ENCODE results near the gene LAMC3. TPM values are rescaled to one million over a fixed set of nuclear protein-coding genes. Genes with fewer than 3 reads are reported as not detected.

The LAMC3 gene
- total RNA-seq, 2 experiments from 2014 or later: 0.66 to 1.7 TPM

DNA sequence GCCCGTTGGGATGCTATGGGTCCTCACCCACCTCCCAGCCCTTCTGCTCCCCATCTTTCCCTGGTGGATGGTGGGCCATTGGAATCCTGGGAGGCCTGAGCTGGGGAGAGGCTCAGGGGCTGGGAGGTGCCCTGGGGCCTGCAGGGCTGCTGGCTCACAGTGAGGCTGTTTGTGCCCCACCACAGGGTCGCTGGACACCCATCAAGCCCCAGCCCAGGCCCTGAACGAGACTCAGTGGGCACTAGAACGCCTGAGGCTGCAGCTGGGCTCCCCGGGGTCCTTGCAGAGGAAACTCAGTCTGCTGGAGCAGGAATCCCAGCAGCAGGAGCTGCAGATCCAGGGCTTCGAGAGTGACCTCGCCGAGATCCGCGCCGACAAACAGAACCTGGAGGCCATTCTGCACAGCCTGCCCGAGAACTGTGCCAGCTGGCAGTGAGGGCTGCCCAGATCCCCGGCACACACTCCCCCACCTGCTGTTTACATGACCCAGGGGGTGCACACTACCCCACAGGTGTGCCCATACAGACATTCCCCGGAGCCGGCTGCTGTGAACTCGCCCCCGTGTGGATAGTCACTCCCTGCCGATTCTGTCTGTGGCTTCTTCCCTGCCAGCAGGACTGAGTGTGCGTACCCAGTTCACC lies 82.5 kb downstream of the LAMC3 start:
- H3K36me3 ChIP-seq (ENCODE audit: insufficient read depth, low read length): no peaks in the 10 kb centered on the region
- H3K27ac ChIP-seq (ENCODE audit: low read depth in 1 of 2, low read length in 2 of 2): no peak overlapping the region
- peaks cover 12 to 20% of the 10 kb centered on the region in 2 experiments for H3K27me3 ChIP-seq (ENCODE audit: control insufficient read depth in 1 of 2, insufficient read depth in 2 of 2, low read length in 2 of 2)
- Mint-ChIP-seq H3K9me3 (no peaks in the 10 kb centered on the region), H3K4me3 (no peak overlapping the region), H3K27ac (no peak overlapping the region), H3K36me3 (ENCODE audit: low read depth) (no peaks in the 10 kb centered on the region), H3K4me1 (ENCODE audit: low read depth) (peaks cover 4% of the 10 kb centered on the region), H3K27me3 (peaks cover 25% of the 10 kb centered on the region)
- ChIA-PET CTCF (no interaction called here), POLR2A (no interaction called here)
- H3K4me1 ChIP-seq (ENCODE audit: insufficient read depth, low read length): peaks cover 6% of the 10 kb centered on the region
- H3K4me3 ChIP-seq (ENCODE audit: low read length): no peak overlapping the region
- DNase-seq: no peak
- intact Hi-C loops (cut with DNase I, micrococcal nuclease): no loop called here
- no peak for ATAC-seq (ENCODE audit: poor library complexity)
- TF ChIP-seq, protein P1, sequence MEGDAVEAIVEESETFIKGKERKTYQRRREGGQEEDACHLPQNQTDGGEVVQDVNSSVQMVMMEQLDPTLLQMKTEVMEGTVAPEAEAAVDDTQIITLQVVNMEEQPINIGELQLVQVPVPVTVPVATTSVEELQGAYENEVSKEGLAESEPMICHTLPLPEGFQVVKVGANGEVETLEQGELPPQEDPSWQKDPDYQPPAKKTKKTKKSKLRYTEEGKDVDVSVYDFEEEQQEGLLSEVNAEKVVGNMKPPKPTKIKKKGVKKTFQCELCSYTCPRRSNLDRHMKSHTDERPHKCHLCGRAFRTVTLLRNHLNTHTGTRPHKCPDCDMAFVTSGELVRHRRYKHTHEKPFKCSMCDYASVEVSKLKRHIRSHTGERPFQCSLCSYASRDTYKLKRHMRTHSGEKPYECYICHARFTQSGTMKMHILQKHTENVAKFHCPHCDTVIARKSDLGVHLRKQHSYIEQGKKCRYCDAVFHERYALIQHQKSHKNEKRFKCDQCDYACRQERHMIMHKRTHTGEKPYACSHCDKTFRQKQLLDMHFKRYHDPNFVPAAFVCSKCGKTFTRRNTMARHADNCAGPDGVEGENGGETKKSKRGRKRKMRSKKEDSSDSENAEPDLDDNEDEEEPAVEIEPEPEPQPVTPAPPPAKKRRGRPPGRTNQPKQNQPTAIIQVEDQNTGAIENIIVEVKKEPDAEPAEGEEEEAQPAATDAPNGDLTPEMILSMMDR (IDR thresholded peaks at IDR 0.05): no peak
- H3K9me3 ChIP-seq (ENCODE audit: control insufficient read depth in 1 of 2, insufficient read depth in 1 of 2, low read length in 2 of 2): peaks cover 0 to 12% of the 10 kb centered on the region in 2 experiments

DNA sequence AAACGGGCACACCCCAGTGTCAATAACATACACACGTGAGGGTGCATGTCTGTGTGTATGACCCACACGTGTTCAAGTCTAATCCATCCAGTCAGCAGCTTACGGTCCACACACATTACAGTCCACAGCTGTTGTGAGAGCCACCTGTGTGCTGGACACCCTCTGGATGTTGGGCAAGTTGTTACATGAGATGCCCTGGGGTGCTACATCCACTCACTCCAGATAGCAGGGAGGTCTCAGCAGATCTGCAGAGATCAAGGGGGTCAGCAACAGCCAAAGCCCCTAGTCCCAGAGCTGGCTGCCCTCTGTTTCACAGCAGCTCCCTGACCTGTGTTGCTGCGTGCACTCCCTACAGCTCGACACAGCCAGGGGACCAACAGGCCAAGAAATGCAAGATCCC lies 83.1 kb downstream of the LAMC3 start:
- no peaks in the 10 kb centered on the region for H3K36me3 Mint-ChIP-seq (ENCODE audit: low read depth)
- no peak overlapping the region for H3K4me3 Mint-ChIP-seq
- Histone ChIP-seq H3K4me3 (ENCODE audit: low read length) (no peak overlapping the region), H3K4me1 (ENCODE audit: insufficient read depth, low read length) (peaks cover 11% of the 10 kb centered on the region), H3K9me3 (ENCODE audit: control insufficient read depth in 1 of 2, insufficient read depth in 1 of 2, low read length in 2 of 2) (peaks cover 0 to 12% of the 10 kb centered on the region in 2 experiments), H3K27me3 (ENCODE audit: control insufficient read depth in 1 of 2, insufficient read depth in 2 of 2, low read length in 2 of 2) (peaks cover 14 to 24% of the 10 kb centered on the region in 2 experiments), H3K36me3 (ENCODE audit: insufficient read depth, low read length) (no peaks in the 10 kb centered on the region), H3K27ac (ENCODE audit: low read depth in 1 of 2, low read length in 2 of 2) (no peak overlapping the region)
- peaks cover 28% of the 10 kb centered on the region for H3K27me3 Mint-ChIP-seq
- DNase-seq: no peak
- ChIA-PET CTCF (no interaction called here), POLR2A (no interaction called here)
- ATAC-seq (ENCODE audit: poor library complexity): no peak
- no peaks in the 10 kb centered on the region for H3K9me3 Mint-ChIP-seq
- H3K4me1 Mint-ChIP-seq (ENCODE audit: low read depth): peaks cover 4% of the 10 kb centered on the region
- TF ChIP-seq, protein P1 (IDR thresholded peaks at IDR 0.05): no peak
- no peak overlapping the region for H3K27ac Mint-ChIP-seq
- intact Hi-C loops (cut with DNase I, micrococcal nuclease): no loop called here

GRCh38 chr9:131092548-131093440 lies 83.8 kb downstream of the LAMC3 start:
- ATAC-seq (ENCODE audit: poor library complexity): no peak
- Histone ChIP-seq H3K4me1 (ENCODE audit: insufficient read depth, low read length) (peaks cover 12% of the 10 kb centered on the region), H3K27me3 (ENCODE audit: control insufficient read depth in 1 of 2, insufficient read depth in 2 of 2, low read length in 2 of 2) (peaks cover 19 to 30% of the 10 kb centered on the region in 2 experiments), H3K9me3 (ENCODE audit: control insufficient read depth in 1 of 2, insufficient read depth in 1 of 2, low read length in 2 of 2) (peaks cover 0 to 12% of the 10 kb centered on the region in 2 experiments), H3K36me3 (ENCODE audit: insufficient read depth, low read length) (no peaks in the 10 kb centered on the region), H3K4me3 (ENCODE audit: low read length) (no peak overlapping the region), H3K27ac (ENCODE audit: low read depth in 1 of 2, low read length in 2 of 2) (no peak overlapping the region)
- H3K9me3 Mint-ChIP-seq: no peaks in the 10 kb centered on the region
- ChIA-PET CTCF (no interaction called here), POLR2A (no interaction called here)
- TF ChIP-seq, protein P1 (IDR thresholded peaks at IDR 0.05): no peak
- peaks cover 34% of the 10 kb centered on the region for H3K27me3 Mint-ChIP-seq
- H3K4me3 Mint-ChIP-seq: no peak overlapping the region
- H3K36me3 Mint-ChIP-seq (ENCODE audit: low read depth): no peaks in the 10 kb centered on the region
- H3K27ac Mint-ChIP-seq: no peak overlapping the region
- H3K4me1 Mint-ChIP-seq (ENCODE audit: low read depth): peaks cover 9% of the 10 kb centered on the region
- intact Hi-C loops (cut with DNase I, micrococcal nuclease): no loop called here
- DNase-seq: no peak
